Measurements from ENCODE around the gene ECI1. TPM values are rescaled to one million over a fixed set of nuclear protein-coding genes. Genes with fewer than 3 reads are reported as not detected.

ECI1 gene
- 23.5 and 24.5 TPM in 2 replicates for total RNA-seq

DNA sequence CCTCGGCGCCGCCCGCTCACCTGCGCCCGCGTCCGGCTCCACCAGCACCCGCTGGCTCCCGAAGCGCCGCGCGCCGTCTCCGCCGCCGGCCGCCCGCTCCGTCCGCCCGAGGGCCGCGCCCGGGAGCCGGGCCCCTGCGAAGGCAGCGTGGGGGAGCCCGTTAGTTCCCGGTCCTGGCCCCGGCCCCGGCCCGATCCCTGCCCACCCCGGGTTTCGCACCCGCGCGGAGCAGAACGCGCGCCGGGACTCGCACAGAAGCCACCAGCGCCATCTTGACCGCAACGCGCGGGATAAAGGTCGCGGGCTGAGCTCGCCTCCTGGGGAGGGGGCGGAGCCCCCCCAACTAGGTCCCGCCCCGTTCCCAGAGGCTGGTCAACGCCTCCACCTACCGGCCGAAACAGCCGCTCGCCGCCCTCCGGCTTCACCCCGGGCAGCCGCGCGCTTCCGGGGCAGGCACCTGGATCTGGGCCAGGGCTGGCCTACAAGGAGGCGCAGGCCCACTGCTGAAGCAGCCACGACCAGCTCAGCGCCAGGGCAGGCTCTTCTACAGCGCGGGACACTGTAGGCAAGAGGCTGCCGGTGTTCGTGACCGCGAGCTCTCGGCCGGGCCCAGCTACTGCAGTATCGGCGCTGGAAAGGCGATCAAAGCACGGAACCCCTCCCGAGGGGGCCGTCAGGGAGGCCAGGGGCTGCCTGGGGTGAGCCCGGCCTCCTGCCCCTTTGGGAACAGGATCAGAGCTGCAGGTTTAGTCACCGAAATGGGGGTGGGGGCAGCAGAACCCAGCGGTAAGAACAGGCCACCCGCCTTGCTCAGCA is at the start of gene ECI1:
Gene ECI1 (minus strand): TSS at position 292 of the 816 bp plus-strand sequence. CDS start 21 bp downstream, at position 271.

GRCh38 chr16:2267913-2268666 is 16.7 kb upstream of the ECI1 start, which contains the start of gene RNPS1:
RNPS1 (minus strand) TSS chr16:2268126; CDS start chr16:2264643, 3,483 bp downstream.

DNA sequence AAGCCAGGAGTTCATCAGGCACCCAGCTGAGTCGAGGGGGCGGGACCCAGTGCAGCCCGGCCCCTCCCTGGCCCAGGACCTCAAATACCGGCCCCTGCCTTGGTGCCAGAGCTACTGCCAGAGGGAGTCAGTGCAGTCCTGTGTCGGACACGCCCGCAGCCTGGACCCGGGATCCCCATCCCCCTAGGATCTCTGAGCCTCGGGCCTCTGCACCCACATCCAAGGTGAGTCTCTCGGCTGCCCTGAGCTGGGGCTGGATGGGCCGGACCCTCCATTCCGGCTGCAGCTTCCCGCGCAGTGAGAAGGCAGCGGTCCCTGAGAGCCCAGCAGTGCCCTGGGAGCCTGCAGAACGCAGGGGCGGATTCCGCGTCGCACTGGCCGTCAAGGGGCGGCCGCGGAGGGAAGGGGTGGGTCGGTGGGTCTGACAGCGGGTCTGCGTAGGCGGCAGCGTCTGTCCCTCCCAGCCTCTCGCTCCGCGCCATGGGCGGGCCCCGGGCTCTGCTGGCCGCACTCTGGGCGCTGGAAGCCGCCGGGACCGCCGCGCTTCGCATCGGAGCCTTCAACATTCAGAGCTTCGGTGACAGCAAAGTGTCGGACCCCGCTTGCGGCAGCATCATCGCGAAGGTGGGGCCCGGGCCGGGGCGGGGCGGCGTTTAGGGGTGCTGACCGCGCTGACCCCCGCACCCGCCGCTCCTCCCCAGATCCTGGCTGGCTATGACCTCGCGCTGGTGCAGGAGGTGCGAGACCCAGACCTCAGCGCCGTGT is 14.9 kb downstream of the ECI1 start, which contains the start of gene DNASE1L2:
Gene DNASE1L2 (plus strand): TSS at position 108 of the 765 bp plus-strand sequence. CDS start 373 bp downstream, at position 481.

DNA sequence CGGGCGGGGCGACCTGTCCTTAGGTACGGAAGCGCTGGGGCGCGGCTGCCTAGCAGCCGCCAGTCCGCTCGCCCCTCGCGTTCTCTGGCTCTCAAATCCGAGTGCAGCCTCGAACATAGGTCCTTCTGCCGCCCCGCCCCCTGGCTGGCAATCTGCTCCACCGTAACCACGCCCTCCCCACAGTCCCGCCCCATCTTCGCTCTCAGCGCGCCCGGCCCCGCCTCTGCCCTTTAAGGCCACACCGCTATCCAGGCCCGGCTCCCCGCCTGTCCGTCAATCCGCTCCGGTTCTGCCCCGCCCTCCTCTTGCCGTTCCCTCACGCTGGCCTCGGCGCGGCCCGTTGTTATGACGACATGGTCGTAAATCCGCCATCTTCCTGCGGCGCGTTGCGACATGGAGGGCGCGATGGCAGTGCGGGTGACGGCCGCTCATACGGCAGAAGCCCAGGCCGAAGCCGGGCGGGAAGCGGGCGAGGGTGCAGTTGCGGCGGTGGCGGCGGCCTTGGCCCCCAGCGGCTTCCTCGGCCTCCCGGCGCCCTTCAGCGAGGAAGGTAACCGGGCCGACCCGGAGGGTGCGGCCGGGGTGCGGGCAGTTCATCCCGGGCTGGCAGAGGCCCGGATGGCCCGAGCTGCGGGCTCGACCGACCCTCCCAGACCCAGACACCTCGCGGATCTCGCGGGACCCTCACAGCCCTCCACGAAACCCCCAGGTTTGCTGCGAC is 28.0 kb downstream of the ECI1 start, which contains the start of gene E4F1:
Gene E4F1 (plus strand): TSS at position 371 of the 721 bp plus-strand sequence. CDS start 23 bp downstream, at position 394.

DNA sequence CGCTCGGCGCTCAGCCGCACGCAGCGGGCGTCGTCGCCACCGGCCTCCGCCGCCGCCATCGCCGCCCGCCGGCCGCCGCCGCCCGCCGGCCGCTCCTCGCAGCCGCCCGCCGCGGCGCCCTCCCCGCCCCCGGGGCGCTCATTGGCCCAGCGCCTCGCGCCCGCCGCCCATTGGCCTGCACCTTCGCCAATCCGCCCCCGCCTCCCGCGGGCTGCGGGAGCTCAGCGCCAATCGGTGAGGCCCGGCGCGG is 36.7 kb downstream of the ECI1 start, which contains the start of gene PGP:
Gene PGP (minus strand): TSS at position 122 of the 250 bp plus-strand sequence. CDS start 63 bp downstream, at position 59.

GRCh38 chr16:2210386-2211365 is 40.7 kb downstream of the ECI1 start, which contains the start of gene BRICD5:
BRICD5 (minus strand) TSS chr16:2210863; CDS start chr16:2210833, 30 bp downstream.

GRCh38 chr16:2205104-2205966 is 46.1 kb downstream of the ECI1 start, which contains the start of gene MLST8:
MLST8 (plus strand) TSS chr16:2205454; CDS start chr16:2206086, 632 bp downstream.

GRCh38 chr16:2196162-2196980 is 55.0 kb downstream of the ECI1 start, which contains the start of gene CASKIN1:
CASKIN1 (minus strand) TSS chr16:2196605; CDS start chr16:2196432, 173 bp downstream.

Small RNA genes within 50 kb of the gene (small RNA-seq; reads per million reads assigned to genes)
- gene MIR3677: not detected
- gene MIR4717: not detected

Other genes starting within 250 kb of the ECI1 start
- gene ZNF598, start 241.8 kb downstream of the ECI1 start, total RNA-seq: 26.7 and 36.5 TPM in 2 replicates
- 0.13 and 0.72 TPM in 2 replicates for gene NPW, start 231.8 kb downstream of the ECI1 start, total RNA-seq
- 52.7 and 94.3 TPM in 2 replicates for gene NHERF2, start 224.7 kb downstream of the ECI1 start, total RNA-seq
- 18.6 and 27.1 TPM in 2 replicates for gene NTHL1, start 203.8 kb downstream of the ECI1 start, total RNA-seq
- gene TSC2, start 203.6 kb downstream of the ECI1 start, total RNA-seq: 56.4 and 61.7 TPM in 2 replicates
- gene PKD1, start 115.7 kb downstream of the ECI1 start, total RNA-seq: 56.4 and 62.8 TPM in 2 replicates
- gene RAB26, start 103.0 kb downstream of the ECI1 start, total RNA-seq: 0.36 and 0.66 TPM in 2 replicates
- 94.2 and 94.6 TPM in 2 replicates for gene TRAF7, start 95.8 kb downstream of the ECI1 start, total RNA-seq
- gene CASKIN1, start 55.0 kb downstream of the ECI1 start, total RNA-seq: under 0.01 and 0.13 TPM in 2 replicates
- 37.1 and 44.0 TPM in 2 replicates for gene MLST8, start 46.1 kb downstream of the ECI1 start, total RNA-seq
- gene BRICD5, start 40.7 kb downstream of the ECI1 start, total RNA-seq: 1.3 and 1.8 TPM in 2 replicates
- gene PGP, start 36.7 kb downstream of the ECI1 start, total RNA-seq: 16.7 and 26.2 TPM in 2 replicates
- 21.0 and 26.1 TPM in 2 replicates for gene E4F1, start 28.0 kb downstream of the ECI1 start, total RNA-seq
- gene DNASE1L2, start 15.1 kb downstream of the ECI1 start, total RNA-seq: 0.36 and 0.80 TPM in 2 replicates
- gene RNPS1, start 16.5 kb upstream of the ECI1 start, total RNA-seq: 138 and 175 TPM in 2 replicates
- gene ABCA3, start 89.1 kb upstream of the ECI1 start, total RNA-seq: 24.3 and 31.2 TPM in 2 replicates
- 41.5 and 70.0 TPM in 2 replicates for gene CCNF, start 177.9 kb upstream of the ECI1 start, total RNA-seq
- 7.7 and 11.6 TPM in 2 replicates for gene TEDC2, start 208.5 kb upstream of the ECI1 start, total RNA-seq
- gene NTN3, start 219.7 kb upstream of the ECI1 start, total RNA-seq: not detected in 2 replicates
- gene TBC1D24, start 223.5 kb upstream of the ECI1 start, total RNA-seq: 15.3 and 16.7 TPM in 2 replicates